ENCODE measurements around the gene TXNRD1.
"Not testable (repeated sequence)": the region's sequence is repeated elsewhere in the genome, so short reads cannot be mapped to it uniquely, and the experiment has no call there.

Gene TXNRD1

DNA sequence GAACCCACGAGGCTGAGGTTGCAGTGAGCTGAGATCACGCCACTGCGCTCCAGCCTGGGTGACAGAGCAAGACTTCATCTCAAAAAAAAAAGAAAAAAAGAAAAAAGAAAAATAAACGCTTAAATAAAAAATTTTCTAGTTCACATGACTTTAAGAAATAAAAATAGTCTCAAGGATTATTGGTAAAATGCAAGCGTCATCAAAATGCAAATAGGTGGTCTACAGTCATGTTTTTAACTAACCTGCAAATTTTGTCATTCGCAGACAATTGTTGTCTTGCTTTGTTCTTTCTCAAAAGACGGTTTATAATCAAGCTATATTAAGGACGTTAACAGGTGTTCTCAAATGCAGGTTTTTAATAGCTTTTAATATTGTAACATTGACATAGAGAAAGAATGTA lies 22.4 kb downstream of the TXNRD1 start:
- no peak for DNase-seq (ENCODE audit: low read depth in 2 of 2)

DNA sequence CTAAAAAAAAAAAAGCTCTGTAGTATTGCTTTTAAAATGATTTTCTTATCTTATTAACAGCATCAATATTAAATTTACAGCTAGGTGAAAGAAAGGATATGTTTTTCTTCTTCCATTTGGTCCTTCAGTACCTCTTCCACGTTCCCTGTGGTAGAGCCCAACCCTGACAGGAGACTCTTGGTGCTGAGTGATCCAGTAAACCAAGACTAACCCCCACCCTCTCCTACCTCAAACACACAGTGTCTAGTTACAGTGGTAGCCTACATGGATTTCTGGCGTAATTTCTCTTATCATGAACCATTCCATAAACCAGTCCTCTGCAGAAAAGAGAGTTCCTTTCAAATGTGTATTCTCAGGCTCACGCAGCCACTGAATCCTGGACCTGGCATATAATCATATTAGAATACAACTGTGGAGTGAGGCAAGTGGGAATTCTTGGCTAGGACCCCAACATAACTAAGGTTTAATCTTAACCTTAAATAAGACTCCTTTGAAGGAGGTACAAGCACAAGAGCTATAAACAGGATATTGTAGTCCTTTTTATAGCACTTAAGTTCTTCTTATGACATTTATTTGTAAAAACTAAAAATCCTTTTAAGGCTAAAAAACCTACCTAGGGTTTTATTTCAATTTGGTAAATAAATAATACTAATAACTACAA lies 27.1 kb downstream of the TXNRD1 start:
- DNase-seq (ENCODE audit: low read depth in 2 of 2) = no peak

GRCh38 chr12:104243551-104243950 lies 28.0 kb downstream of the TXNRD1 start:
- DNase-seq (ENCODE audit: low read depth in 2 of 2) = no peak

GRCh38 chr12:104243971-104244370 lies 28.4 kb downstream of the TXNRD1 start:
- no peak for DNase-seq (ENCODE audit: low read depth in 2 of 2)

DNA sequence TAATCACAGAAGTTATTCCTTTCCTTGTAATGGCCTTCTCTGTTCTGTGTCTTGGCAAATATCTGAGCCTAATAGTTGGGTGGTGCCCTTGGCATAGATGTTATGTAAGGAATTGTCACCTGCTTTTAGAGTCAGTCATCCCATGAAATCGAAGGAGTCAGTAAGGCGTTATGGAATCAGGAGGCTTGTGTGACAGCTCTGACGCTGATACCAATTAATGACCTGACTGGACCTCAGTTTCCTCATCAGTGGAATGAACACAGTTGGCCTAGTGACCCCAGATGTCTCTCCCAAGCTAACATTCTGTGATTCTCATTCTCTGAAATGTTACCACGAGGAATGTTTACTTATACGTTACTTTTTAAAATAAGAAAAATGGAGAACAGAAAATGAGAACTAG lies 32.1 kb downstream of the TXNRD1 start:
- no peak for DNase-seq (ENCODE audit: low read depth in 2 of 2)

DNA sequence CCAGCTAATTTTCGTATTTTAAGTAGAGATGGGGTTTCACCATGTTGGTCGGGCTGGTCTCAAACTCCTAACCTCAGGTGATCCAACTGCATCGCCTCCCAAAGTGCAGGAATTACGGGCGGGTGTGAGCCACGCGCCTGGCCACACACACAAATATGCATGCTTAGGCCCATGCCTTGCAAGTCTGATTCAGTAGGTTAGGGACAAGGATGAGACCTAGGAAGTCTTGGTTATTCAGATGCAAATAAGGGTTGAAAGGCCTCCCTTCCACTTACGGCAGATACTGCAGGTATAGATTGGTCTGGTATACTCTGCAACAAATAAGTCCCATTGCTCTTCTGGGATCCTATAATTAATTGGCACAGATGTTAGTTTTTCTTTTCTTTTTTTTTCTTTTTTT lies 32.9 kb downstream of the TXNRD1 start:
- no peak for DNase-seq (ENCODE audit: low read depth in 2 of 2)

DNA sequence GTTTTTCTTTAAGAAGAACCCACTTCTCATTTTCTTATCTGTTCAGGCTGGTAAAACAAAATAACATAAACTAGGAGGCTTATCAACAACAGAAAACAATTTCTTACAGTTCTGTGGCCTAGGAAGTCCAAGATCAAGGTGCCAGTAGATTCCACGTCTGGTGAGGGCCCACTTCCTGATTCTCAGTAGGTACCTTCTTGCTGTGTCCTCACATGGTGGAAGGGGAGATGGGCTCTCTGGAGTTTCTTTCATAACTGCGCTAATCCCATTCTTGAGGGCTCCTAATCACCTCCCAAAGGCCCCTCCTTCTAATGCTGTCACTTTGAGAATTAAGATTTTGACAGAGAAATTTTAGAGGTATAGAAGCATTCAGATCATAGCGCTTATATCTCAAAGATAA lies 33.4 kb downstream of the TXNRD1 start:
- no peak for DNase-seq (ENCODE audit: low read depth in 2 of 2)

GRCh38 chr12:104249898-104250297 lies 34.3 kb downstream of the TXNRD1 start:
- DNase-seq (ENCODE audit: low read depth in 2 of 2) = no peak

DNA sequence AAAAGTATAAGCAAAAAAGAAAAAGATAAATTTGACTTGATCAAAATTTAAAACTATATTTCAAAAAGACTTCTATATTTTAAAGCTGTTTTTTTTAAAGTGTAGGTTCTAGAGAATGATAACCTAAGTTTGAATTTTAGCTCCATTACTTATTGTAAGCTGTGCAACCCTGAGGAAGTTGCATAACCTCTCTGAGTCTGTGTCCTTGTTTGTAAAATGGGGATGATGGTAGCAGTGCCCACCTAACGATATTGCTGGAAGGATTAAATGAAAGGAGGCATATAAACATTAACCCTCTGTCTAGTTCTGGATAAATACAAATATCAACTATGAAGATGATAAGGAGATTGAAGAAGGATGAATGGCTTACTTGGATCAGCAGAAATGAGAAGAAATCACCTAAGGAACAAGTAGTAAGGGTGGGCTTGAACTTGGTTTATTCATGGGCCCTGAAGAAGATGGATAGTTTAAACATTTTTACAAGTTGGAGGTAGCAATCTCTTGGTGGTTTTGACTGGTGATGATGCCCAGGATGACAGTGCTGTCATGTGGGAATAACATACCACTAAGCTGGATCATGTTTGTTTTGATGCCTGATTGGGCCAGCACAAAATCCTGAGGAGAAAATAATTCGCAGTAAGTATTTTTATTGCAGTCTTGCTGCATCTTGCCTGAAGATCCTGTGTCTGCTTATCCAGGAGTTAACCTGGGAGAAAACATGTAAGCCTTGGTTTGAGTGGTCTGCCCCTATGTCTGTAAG lies 35.0 kb downstream of the TXNRD1 start:
- no peak for DNase-seq (ENCODE audit: low read depth in 2 of 2)

DNA sequence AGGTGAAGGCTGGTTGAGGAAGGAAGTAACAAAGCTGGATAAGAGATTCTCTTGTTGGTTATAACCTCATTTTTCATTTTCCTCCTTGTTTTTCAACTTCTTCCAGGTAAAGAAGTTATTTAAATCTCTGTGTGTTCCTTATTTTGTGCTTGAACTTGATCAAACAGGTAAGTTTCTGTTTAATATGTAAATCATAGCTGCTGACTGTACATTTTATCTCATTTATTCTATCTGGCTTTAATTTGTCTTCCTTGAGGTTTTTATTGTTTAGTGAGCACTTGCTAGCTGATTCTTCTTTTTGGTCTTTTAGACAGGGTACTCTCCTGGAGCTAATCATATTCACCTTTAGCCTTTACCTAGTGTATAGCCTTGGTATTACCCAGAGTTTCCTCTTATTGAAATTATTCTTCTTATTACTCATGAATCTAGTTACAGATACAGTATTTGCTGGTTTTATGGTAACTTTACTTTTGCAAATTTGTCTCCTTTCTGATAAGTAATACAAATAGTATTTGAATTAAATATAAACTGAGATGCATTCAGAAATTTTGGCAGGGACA lies 42.4 kb downstream of the TXNRD1 start:
- no peak for DNase-seq (ENCODE audit: low read depth in 2 of 2)

DNA sequence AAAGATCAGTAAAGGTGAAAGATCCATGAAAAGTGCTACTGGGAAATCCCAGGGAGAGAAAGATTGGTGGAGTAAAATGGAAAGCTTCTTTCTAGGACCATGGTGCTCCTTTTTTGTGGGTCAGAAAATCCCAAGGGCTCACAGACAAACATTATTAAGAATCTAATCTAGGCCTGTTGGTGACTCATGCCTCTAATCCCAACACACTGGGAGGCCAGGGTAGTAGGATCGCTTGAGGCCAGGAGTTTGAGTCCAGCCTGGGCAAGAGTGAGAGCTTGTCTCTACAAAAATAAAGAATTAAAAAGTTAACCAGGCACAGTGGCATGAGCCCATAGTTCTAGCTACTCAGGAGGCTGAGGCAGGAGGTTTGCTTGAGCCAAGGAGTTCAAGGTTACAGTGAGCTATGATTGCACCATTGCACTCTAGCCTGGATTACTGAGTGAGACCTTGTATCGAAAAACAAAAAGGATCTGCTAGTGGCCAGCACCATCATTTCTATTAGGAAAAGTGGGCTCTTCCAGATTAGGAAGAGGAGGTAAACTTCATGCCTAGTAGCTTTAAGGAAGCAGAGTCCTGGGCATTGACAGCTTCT lies 43.0 kb downstream of the TXNRD1 start:
- no peak for DNase-seq (ENCODE audit: low read depth in 2 of 2)

GRCh38 chr12:104263026-104263425 lies 47.4 kb downstream of the TXNRD1 start:
- no peak for DNase-seq (ENCODE audit: low read depth in 2 of 2)

DNA sequence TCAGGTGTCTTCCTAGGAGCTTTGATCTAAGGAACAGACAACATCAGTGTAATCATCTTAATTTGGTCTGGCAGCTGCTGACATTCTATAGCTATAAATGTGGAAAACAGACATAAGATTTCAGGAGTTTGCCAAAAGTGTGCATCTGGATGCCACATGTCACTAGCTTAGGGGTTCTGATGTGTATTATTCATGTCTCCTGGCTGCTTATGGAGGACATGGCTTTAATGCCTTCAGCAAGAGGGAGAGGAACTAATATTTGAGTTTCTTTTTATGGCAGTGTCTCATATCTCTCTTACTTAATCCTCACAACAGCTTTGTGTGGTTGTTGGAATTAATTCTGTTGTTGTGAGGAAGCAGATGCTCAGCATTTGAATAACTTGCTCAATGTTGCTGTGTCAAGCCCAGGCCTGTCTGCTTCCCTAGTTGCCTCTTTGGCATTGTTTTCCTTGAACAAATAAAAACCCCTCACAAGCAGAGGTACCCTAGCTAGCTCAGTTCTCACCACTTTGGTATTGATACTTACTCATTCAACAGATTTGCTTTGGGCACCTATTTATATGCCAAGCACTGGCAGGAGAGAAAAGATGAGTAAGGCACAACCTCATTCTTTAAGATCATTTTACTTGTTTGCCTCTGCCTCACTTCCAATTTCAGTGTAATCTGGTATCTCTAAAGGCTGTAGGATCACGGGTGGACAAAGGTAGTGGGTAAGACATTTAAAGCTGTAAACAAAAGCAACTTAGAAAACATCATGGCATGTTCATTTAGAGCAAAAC lies 48.2 kb downstream of the TXNRD1 start:
- DNase-seq (ENCODE audit: low read depth in 2 of 2) = no peak

DNA sequence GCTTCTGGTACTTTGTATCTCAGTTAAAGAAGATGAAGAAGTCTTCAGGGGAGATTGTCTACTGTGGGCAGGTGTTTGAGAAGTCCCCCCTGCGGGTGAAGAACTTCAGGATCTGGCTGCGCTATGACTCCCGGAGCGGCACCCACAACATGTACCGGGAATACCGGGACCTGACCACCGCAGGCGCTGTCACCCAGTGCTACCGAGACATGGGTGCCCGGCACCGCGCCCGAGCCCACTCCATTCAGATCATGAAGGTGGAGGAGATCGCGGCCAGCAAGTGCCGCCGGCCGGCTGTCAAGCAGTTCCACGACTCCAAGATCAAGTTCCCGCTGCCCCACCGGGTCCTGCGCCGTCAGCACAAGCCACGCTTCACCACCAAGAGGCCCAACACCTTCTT lies 49.9 kb downstream of the TXNRD1 start:
- DNase-seq (ENCODE audit: low read depth in 2 of 2) = not testable (repeated sequence)

DNA sequence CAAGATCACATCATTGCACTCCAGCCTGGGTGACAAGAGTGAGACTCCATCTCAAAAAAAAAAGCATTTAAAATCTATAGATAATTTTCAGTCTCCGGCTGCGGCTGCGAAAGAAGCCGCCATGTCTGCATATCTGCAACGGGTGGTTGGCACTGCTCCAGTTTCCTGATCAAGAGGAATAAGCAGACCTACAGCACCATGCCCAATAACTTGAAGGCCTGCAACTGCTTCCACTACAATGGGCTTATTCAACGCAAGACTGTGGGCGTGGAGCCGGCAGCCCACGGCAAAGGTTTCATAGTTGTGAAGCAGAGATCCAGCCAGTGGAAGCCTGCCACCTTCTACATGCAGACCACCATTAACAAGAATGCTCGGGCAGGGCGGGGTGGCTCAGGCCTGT lies 57.4 kb downstream of the TXNRD1 start:
- DNase-seq (ENCODE audit: low read depth in 2 of 2) = no peak

- DNase-seq (ENCODE audit: low read depth in 2 of 2) = no peak
Observed at GRCh38 chr12:104273503-104273902, 57.9 kb downstream of the TXNRD1 start.

- no peak for DNase-seq (ENCODE audit: low read depth in 2 of 2)
Observed at GRCh38 chr12:104274811-104275210, 59.2 kb downstream of the TXNRD1 start.

- DNase-seq (ENCODE audit: low read depth in 2 of 2) = no peak
Observed at GRCh38 chr12:104275689-104276088, 60.1 kb downstream of the TXNRD1 start.

DNA sequence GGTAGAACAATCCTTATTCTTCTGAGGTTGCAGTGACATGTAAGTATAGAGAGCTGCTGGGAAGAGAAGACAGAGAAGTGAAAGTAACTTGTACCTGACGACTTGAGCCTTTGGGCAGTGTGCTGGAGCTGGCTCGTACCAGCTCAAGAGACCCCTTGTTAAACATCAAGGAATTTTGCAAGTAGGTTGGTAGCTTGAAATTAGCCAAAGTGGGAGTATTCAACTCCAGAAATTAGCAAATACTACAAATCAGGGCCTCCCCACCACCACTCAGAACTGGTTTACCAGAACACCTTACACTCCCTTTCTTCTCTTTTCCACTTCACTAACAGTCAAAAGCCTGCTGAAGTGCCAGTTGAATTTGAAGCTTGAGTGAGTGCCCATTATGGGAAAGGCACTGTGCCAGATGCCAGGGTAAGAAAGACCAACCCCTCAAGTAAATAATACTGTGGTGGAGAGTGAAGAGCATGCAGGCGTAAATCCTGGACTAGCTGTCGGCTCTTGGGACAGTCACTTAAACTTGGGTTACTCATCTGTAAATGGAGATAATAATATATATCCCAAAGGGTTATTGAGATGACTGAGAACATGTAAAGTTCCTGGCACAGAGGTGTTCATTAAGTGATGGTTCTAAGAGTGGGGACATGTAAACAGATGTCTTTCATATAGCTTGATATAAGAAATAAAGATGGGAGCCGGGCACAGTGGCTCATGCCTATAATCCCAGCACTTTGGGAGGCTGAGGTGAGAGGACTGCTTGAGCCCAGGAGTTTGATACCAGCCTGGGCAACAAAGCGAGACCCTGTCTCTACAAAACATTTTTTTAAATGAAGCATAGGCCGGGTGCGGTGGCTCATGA lies 60.9 kb downstream of the TXNRD1 start:
- DNase-seq (ENCODE audit: low read depth in 2 of 2) = no peak

- no peak for DNase-seq (ENCODE audit: low read depth in 2 of 2)
Observed at GRCh38 chr12:104279164-104279563, 63.6 kb downstream of the TXNRD1 start.

GRCh38 chr12:104280111-104280510 lies 64.5 kb downstream of the TXNRD1 start:
- no peak for DNase-seq (ENCODE audit: low read depth in 2 of 2)
